Activated CD4-positive, alpha-beta T cell treated with anti-CD3 and anti-CD28 coated beads, Interleukin-10, Interleukin-2, amounts not matched to agents 100 ng/mL and 50 ng/mL, durations not matched to agents 16 hours and 8 hours (primary cell): ENCODE results near the gene CASZ1.

Source experiments
- DNase-seq: peaks from one replicate; pipeline ENCODE4 v3.0.0-alpha.2; 2020

The CASZ1 gene

GRCh38 chr1:10794724-10795275, 1.6 kb downstream of the CASZ1 start:
- no peak for DNase-seq

DNA sequence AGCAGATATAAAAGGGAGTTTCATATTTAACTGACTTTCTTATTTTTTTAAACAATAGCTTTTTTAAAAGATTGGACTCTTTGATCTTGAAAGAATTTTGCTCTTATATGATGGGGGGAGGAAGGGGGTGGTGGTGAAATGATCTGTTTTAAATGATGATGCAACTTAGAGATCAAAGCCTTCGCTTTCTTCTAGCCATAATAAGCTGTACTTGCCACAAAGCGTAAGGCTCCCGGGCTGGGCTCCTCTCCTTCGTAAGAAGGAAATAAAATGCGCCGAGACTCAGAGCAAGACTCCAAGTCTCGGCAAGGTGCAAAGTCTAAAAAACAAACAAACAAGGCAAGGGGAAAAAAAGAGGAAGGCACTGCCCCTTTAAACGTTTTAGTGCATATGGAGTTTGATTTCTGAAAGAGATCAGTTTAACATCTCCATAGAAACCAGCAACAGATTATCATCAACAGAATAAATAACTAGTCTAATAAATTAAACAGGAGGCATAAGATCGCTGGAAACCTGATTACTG, 3.3 kb downstream of the CASZ1 start:
- no peak for DNase-seq

GRCh38 chr1:10791105-10791951, 5.1 kb downstream of the CASZ1 start:
- DNase-seq = no peak

- no peak for DNase-seq
Observed at GRCh38 chr1:10789803-10790702, 6.4 kb downstream of the CASZ1 start.

- no peak for DNase-seq
Observed at GRCh38 chr1:10789047-10789791, 7.2 kb downstream of the CASZ1 start.

- DNase-seq = no peak
Observed at GRCh38 chr1:10788592-10789006, 7.8 kb downstream of the CASZ1 start.

DNA sequence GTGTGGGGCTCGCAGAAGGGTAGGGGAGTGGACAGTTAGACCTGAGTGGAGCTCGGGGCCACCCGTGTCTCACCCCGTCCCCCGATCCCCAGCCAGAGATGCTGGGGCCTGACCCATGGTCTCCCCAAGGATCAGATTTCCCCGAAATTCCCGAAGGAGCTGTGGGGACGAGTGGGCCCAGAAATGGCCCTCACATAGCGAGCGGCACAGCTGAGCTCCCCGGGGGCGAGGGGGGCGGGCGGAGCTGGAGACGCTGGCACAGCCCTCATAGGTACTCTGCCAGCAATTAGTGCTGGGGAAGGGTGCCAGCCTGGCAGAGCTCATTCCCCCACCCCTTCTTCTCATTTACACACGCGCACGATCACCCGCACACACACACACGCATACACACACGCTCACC, 9.2 kb downstream of the CASZ1 start:
- no peak for DNase-seq

GRCh38 chr1:10785728-10786638, 10.5 kb downstream of the CASZ1 start:
- DNase-seq = no peak

- DNase-seq = no peak
Observed at GRCh38 chr1:10784998-10785727, 11.3 kb downstream of the CASZ1 start.

DNA sequence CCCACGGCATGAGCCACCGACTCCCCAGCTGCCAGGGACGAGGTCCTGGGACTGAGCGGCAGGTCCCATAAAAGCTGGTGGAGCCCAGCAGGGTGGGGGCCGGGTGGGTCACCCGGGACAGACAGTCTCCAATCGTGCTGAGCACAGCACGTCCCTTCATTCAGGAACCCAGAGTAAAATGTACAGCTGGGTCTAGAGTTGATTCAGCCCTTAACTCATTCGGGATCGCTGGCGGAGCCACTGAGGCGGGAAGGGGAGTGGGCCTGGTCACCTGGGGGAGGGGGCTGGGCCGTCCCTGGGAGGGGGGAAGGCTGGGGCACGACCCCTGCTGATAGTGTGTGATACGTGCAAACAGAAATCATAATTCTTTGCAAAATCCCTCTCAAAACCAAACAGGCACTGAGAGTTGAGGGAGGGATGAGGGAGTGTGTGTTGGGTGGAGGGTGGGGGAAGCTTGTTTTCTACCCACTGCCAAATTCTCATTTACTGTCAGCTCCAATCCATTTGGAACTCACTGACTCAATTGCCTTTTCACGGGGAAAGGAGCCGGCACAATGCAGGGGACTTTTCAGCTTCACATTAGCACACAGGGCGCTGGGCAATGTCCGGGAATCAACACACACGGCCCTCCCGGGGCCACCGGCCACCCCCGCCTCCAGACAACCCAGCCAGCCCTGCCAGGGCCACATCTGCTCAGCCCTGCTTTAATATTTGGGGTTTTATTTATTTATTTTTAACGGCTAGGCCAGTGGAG, 13.8 kb downstream of the CASZ1 start:
- DNase-seq = no peak

GRCh38 chr1:10781137-10781536, 15.3 kb downstream of the CASZ1 start:
- DNase-seq = no peak

DNA sequence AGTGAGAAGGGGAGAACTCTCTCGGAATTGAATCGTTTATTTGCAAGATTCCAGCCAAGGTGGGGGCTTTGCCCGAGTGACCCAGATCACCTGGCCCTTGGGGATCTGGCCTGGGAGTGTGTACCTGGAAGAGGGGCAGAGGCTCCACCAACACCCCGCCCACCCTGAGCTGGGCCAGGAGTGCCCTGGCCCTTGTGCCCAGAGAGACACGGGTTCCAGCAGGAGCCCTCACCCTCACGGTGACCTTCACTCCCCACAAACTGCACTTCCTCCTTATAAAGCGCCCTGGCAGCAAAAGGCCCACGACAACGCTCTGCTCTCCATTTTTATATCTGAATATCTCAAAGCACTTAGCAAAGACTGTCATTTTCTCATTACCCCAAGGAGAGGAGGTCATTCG, 16.6 kb downstream of the CASZ1 start:
- DNase-seq = no peak

DNA sequence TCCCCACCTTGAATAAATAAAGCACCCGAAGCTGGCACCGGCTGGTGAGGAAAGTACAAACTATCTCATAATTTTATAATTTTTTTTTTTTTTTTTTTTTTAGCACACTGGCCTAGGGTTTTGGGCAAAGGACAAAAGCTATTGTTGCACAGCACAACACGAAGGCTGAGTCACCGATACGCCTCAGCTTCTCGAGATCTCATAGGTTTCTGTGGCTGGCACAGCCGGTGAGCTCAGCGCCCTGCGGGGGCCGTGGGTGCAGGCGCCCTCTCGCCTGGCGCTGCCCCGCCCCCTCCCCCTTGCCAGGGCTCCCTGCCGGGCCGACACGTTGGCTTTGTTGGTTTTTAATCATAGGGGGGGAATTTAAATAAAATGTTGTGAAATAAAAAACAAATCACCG, 17.2 kb downstream of the CASZ1 start:
- DNase-seq = no peak

- no peak for DNase-seq
Observed at GRCh38 chr1:10778640-10779039, 17.8 kb downstream of the CASZ1 start.

DNA sequence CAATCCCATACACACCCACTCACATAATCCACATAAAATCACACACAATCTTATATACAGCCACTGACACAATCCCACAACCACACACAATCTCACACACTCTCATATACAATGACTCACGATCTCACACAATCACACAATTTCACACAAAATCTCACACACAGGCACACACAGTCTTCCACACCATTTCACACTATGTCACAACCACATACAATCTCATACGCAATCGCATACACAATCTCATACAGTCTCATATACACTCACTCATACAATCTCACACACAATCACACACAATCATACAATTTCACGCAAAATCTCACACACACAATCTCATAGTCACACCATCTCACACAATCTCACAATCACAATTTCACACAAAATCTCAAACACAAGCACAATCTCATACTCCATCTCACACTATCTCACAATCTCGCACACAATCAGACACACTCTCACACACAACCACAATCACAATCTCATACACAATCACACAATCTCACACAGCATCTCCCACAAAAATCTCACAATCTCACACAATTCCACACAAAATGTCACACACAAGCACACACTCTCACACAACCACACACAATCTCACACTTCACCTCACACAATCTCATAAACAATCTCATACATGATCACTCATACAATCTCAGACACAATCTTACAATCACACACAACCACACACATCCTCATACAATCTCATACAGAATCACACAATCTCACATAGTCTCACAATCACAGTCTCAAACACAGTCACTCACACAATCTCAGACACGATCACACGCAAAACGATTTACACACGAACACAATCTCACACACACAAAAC, 18.5 kb downstream of the CASZ1 start:
- no peak for DNase-seq

DNA sequence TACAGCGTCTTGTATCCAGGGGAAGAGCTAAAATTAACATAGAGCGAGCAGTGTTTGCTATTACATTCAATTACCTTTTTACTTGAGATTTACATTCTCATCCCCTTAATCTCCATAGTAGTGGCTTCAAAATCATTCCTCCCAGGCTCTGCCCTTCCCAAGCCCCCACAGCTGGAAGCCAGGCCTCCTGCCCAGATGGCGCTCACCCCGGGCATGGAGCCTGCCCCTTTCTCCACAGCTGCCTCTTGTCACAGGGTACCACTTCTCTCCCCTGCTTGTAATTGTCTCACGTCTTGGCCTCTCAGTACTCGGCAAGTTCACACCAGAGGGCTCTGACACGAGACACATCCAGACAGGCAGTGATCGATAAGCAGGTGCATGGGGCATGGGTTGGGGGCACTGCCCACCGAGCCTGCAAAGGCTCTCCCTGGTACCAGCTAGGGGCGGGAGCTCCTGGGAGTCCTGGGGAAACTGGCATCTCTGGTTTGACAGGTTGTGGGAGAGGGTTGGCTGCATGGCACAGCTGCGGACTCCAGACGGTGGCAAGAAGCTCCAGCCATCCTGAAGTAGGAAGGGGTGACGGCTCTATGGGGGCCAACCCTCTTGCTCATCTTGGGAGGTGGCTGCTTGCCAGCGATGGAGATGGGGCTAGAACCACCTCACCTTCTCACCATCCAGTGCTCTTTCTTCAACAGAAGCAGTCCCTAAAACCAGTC, 20.1 kb downstream of the CASZ1 start:
- no peak for DNase-seq

DNA sequence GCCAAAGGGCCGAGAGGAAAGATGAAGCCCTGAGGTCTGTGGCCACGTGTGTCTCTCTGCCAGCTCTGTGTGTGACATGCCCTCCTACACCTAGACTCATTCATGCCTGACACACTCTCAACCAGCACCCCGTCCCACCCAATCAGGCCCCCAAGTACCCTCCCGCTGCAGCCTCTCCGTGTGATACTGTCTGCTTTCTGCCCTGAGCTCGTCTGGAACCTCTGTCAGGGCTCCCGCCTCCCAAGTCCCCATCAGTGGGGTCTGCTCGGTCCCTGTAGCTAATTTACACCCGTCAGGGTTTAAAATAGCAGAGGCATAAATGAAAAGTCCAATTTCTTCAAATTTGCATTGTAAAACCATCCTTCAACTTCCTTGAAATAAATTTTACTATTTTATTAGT, 20.7 kb downstream of the CASZ1 start:
- DNase-seq = no peak

DNA sequence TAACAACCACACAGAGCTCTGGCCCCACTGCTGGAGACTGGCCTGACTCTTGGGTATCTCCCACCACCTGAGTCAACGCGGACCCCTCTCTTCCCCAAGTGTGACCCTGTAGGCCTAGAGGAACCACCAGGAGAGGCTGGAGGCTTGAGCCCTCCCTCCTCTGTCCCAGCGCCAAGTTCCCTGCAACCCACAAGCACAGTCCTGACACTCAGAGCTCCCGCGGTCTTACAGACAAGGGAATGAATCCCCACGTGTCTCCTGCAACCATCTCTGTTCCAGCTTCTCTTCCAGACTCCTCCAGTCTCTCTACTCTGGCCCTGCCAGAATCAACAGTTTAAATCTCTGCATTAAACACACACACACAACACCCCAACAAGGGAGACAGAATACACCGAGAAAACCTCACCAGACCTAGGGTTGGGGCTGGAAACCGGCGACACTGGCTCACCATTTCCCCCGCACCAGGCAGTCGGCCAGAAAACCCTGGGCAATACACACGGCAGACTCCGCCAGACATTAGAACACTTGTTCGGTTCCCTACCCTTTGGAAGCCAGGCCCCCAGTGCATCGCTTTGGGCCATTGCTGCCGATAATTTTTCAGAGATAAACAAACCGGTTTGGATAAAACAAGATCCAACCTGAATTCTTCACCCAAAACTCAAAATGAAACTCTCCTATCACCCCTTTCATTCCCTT, 21.7 kb downstream of the CASZ1 start:
- DNase-seq = no peak
